NCI-H1694 (cell line): ENCODE results near the gene FES.
"Not testable (repeated sequence)": the region's sequence is repeated elsewhere in the genome, so short reads cannot be mapped to it uniquely, and the experiment has no call there.

Source experiments
- DNase-seq: peaks from one replicate; lab custom pipeline; 2025; lab: John Stamatoyannopoulos, UW

Gene FES

GRCh38 chr15:90860942-90861675 lies 23.2 kb upstream of the FES start:
- DNase-seq, result no peak

- no peak for DNase-seq
Observed at GRCh38 chr15:90862487-90862886, 21.8 kb upstream of the FES start.

- no peak for DNase-seq
Observed at GRCh38 chr15:90862964-90863778, 21.1 kb upstream of the FES start.

- DNase-seq, result no peak
Observed at GRCh38 chr15:90863987-90864386, 20.3 kb upstream of the FES start.

GRCh38 chr15:90864507-90864906 lies 19.8 kb upstream of the FES start:
- DNase-seq, result no peak

- DNase-seq, result no peak
Observed at GRCh38 chr15:90865702-90866101, 18.6 kb upstream of the FES start.

GRCh38 chr15:90866161-90866715 lies 18.1 kb upstream of the FES start:
- DNase-seq, result no peak

GRCh38 chr15:90866800-90867199 lies 17.5 kb upstream of the FES start:
- DNase-seq, result no peak

- no peak for DNase-seq
Observed at GRCh38 chr15:90868261-90868689, 16.0 kb upstream of the FES start, which contains the start of gene FURIN. TSS of gene FURIN (plus strand) at chr15:90868588. CDS start at chr15:90875741, 7,153 bp downstream.

GRCh38 chr15:90869140-90869541 lies 15.2 kb upstream of the FES start:
- no peak for DNase-seq

GRCh38 chr15:90869601-90870353 lies 14.5 kb upstream of the FES start:
- DNase-seq, result no peak

GRCh38 chr15:90870354-90871138 lies 13.8 kb upstream of the FES start:
- no peak for DNase-seq

- no peak for DNase-seq
Observed at GRCh38 chr15:90871139-90871715, 13.1 kb upstream of the FES start.

GRCh38 chr15:90871716-90872485 lies 12.4 kb upstream of the FES start:
- no peak for DNase-seq

- DNase-seq, result no peak
Observed at GRCh38 chr15:90872486-90873184, 11.7 kb upstream of the FES start.

- DNase-seq, result no peak
Observed at GRCh38 chr15:90873488-90873997, 10.8 kb upstream of the FES start.

- no peak for DNase-seq
Observed at GRCh38 chr15:90873998-90874605, 10.2 kb upstream of the FES start.

- not testable (repeated sequence) for DNase-seq
Observed at GRCh38 chr15:90874986-90875385, 9.3 kb upstream of the FES start.

GRCh38 chr15:90875549-90875981 lies 8.7 kb upstream of the FES start:
- DNase-seq, result no peak
